GM12878 (cell line): ENCODE measurements around the gene LIN7A. TPM values are rescaled to one million over a fixed set of nuclear protein-coding genes. Genes with fewer than 3 reads are reported as not detected.

ENCODE experiments used
- ATAC-seq: fragments of 200-7000 bp; cut with Tn5 transposase; 3 replicates; pipeline ENCODE4 v1.9.1; 2020; ENCODE audit warnings: mild to moderate bottlenecking, moderate library complexity
- BruUV-seq: library from RNA; stranded (reverse); fragments of 400-500 nt; replicated peaks from 2 replicates; lab custom pipeline; 2021; lab: Mats Ljungman, UMichigan
- CTCF ChIA-PET: fragments of 300-600 bp; sonication (Branson Sonifier 250); formaldehyde crosslinking; extraction: SDS; loops from one replicate; lab custom pipeline; 2021; ENCODE audit warnings: inconsistent platforms; lab: Yijun Ruan, JAX
- POLR2A ChIA-PET: fragments of 350-600 bp; formaldehyde crosslinking; extraction: SDS; loops from one replicate; lab custom pipeline; 2021; ENCODE audit warnings: inconsistent platforms; lab: Charles Lee
- RAD21 ChIA-PET: fragments of 300-600 bp; sonication (Branson Sonifier 250); formaldehyde crosslinking; loops from one replicate; lab custom pipeline; 2023; ENCODE audit warnings: antibody characterized with exemption; ENCODE audit not compliant: unreplicated experiment; lab: Charles Lee
- SMC1A ChIA-PET: fragments of 300-600 bp; sonication (Branson Sonifier 250); formaldehyde crosslinking; loops from one replicate; lab custom pipeline; 2023; ENCODE audit not compliant: unreplicated experiment, uncharacterized antibody; lab: Charles Lee
- DNase-seq: peaks from one replicate; pipeline ENCODE4 v3.0.0-alpha.2; 2011; ENCODE audit warnings: low read depth, low spot score
- FAIRE-seq: peaks from 3 replicates; lab custom pipeline; 2011; peaks lifted over from hg19 to GRCh38; lab: Jason Lieb, UNC
- H2AFZ ChIP-seq: 2 replicates; pipeline ENCODE4 v1.6.0; 2011; ENCODE audit warnings: low read depth, low read length, control low read depth; ENCODE audit not compliant: control insufficient read depth
- H3K27ac ChIP-seq: 2 replicates; pipeline ENCODE4 v1.5.1; 2011; ENCODE audit warnings: control low read depth; ENCODE audit not compliant: control insufficient read depth, insufficient read depth
- H3K27me3 ChIP-seq, 2 experiments: replicated peaks in 1 of 2; 2 replicates each; pipeline versions ENCODE4 v1.6.0 to v1.6.1; 2011; ENCODE audit warnings: low read length in 1 of 2; ENCODE audit not compliant: control insufficient read depth in 2 of 2, insufficient read depth in 2 of 2
- H3K36me3 ChIP-seq, 2 experiments: 2 replicates each; pipeline ENCODE4 v1.5.1; 2011; ENCODE audit warnings: low read length in 1 of 2; ENCODE audit not compliant: control insufficient read depth in 2 of 2, insufficient read depth in 2 of 2
- H3K4me1 ChIP-seq: 2 replicates; pipeline ENCODE4 v1.6.1; 2011; ENCODE audit warnings: mild to moderate bottlenecking, low read length, moderate library complexity, mixed read lengths; ENCODE audit not compliant: control insufficient read depth, insufficient read depth
- H3K4me2 ChIP-seq: 2 replicates; pipeline ENCODE4 v1.6.0; 2011; ENCODE audit warnings: control low read depth; ENCODE audit not compliant: control insufficient read depth, insufficient read depth
- H3K4me3 ChIP-seq: fragments of 200-600 bp; sonication (generic); 2 replicates; pipeline ENCODE4 v1.5.1; 2016
- H3K79me2 ChIP-seq: 2 replicates; pipeline ENCODE4 v1.6.0; 2011; ENCODE audit warnings: low read length; ENCODE audit not compliant: control insufficient read depth, insufficient read depth
- H3K9ac ChIP-seq: 2 replicates; pipeline ENCODE4 v1.8.0; 2011; ENCODE audit warnings: low read length, control low read depth, mixed read lengths; ENCODE audit not compliant: control insufficient read depth, insufficient read depth
- H3K9me3 ChIP-seq: replicated peaks from 3 replicates; pipeline ENCODE4 v1.5.1; 2011; ENCODE audit warnings: mild to moderate bottlenecking, low read length; ENCODE audit not compliant: control insufficient read depth, insufficient read depth
- H4K20me1 ChIP-seq: 2 replicates; pipeline ENCODE4 v1.6.0; 2011; ENCODE audit not compliant: control insufficient read depth, insufficient read depth
- CREM ChIP-seq: IDR thresholded peaks from 2 replicates; pipeline ENCODE4 v1.6.1; 2014; ENCODE audit warnings: antibody characterized with exemption, low read depth
- IKZF1 ChIP-seq: fragments of 450-650 bp; conservative IDR thresholded peaks from 2 replicates; pipeline ENCODE4 v1.6.1; 2017; ENCODE audit warnings: antibody characterized with exemption, mild to moderate bottlenecking
- POLR2A ChIP-seq: IDR thresholded peaks from 2 replicates; pipeline ENCODE4 v1.6.1; 2011; ENCODE audit warnings: low read depth, mild to moderate bottlenecking, low read length
- RB1 ChIP-seq: fragments of 450-650 bp; formaldehyde crosslinking; IDR thresholded peaks from 2 replicates; pipeline ENCODE4 v1.6.1; 2017; ENCODE audit warnings: mild to moderate bottlenecking, borderline replicate concordance
- TBL1XR1 ChIP-seq: IDR thresholded peaks from 2 replicates; pipeline ENCODE4 v1.6.1; 2012; ENCODE audit warnings: low read depth, low read length, improper control_type of control experiment
- TCF12 ChIP-seq: IDR thresholded peaks from 2 replicates; pipeline ENCODE4 v1.6.1; 2011; ENCODE audit warnings: low read depth, mild to moderate bottlenecking, low read length
- ZNF622 ChIP-seq: fragments of 450-650 bp; IDR thresholded peaks from 2 replicates; pipeline ENCODE4 v1.6.1; 2017; ENCODE audit warnings: mild to moderate bottlenecking, inconsistent platforms
- WGBS: methylation state at CpG from one replicate; pipeline ENCODE4 v1.1.6; 2016; ENCODE audit warnings: low lambda C conversion rate; ENCODE audit not compliant: insufficient replicate concordance, insufficient coverage; ENCODE audit errors: missing lambda C conversion rate; 5-methylcytosine and 5-hydroxymethylcytosine counted together
- in situ Hi-C: fragments of 300-500 bp; cut with MboI; formaldehyde crosslinking; loops from 9 replicates; pipeline ENCODE4 v1.14.3; 2018; ENCODE audit warnings: mixed read lengths
- intact Hi-C: fragments of 100-400 bp; cut with micrococcal nuclease; formaldehyde crosslinking; loops from one replicate; pipeline ENCODE4 v1.14.2; 2022; ENCODE audit not compliant: unreplicated experiment
- polyA plus RNA-seq, 11 experiments: library from polyadenylated mRNA; depleted of rRNA in 4 of 11; unstranded in 6 of 11; stranded (reverse) in 5 of 11; fragments of >200 nt; fragmentation: Nextera tagmentation in 4 of 11; fragmentation: Illumina TruSeq in 1 of 11; extraction: Ambion mirVana in 4 of 11; extraction: Trizol in 1 of 11; gene quantifications; 1 replicate in 1 of 11; 2 replicates in 10 of 11; pipeline versions ENCODE4 v1.2.1 to v1.2.3, GENCODE V29; 2011 to 2016; ENCODE audit warnings: inconsistent platforms in 2 of 11, missing spikeins in 2 of 11, low read depth in 1 of 11
- total RNA-seq, 4 experiments: library from RNA; depleted of rRNA in 3 of 4; stranded (reverse); fragments of >200 nt in 3 of 4; fragmentation: Illumina TruSeq in 1 of 4; extraction: Trizol in 1 of 4; gene quantifications; 2 replicates each; pipeline versions ENCODE4 v1.2.1 to v1.2.3, GENCODE V29; 2013 to 2021
- TF ChIP-seq, protein P1 (sequence below): fragments of 450-650 bp; formaldehyde crosslinking; IDR thresholded peaks from 2 replicates; pipeline ENCODE4 v1.4.0; 2022; ENCODE audit warnings: mild to moderate bottlenecking, moderate library complexity
- TF ChIP-seq, protein P2 (sequence below): fragments of 150-350 bp; IDR thresholded peaks from 2 replicates; pipeline ENCODE4 v1.6.1; 2016; ENCODE audit warnings: low read depth, low read length
- TF ChIP-seq, protein P3 (sequence below): IDR thresholded peaks from 2 replicates; pipeline ENCODE4 v1.6.1; 2011; ENCODE audit warnings: low read depth, low read length, improper control_type of control experiment, borderline replicate concordance

LIN7A gene
- total and polyA plus RNA-seq, 10 of the 15 experiments (the other 5 are each of a cell fraction or from before 2014, with no cell fraction given): 0.04 to 0.93 (median 0.35) TPM; not detected in 1

DNA sequence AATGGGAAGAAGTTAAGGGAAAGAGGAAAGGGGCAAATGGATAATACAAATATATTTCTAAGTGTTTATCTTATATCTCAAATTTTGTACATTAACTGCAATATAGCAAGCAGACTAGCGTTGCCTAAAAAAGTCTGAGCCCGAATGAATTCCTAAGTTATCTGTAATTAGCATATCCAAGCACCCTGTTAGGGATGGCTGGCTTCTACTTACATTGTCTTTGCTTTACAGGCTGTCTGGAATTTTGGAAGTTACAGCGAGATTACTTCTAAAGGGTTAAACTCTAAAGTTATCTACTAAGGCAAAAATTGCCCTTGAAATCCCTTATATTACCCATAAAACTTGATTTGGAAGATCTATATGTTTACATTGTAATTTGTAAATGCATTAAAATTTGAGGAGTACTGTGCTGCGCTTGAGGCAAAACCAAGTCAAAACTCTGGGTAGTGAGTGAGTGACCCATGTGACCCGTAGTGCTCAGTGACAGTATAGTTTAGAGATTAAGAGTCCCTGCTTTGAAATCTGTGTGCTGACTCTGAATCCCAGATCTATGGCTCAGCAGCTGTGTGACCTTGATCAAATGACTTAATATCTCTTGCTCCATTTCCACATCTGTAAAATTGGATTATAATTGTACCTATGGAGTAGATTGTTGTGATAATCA is 17.3 kb upstream of the LIN7A start:
- RAD21 ChIA-PET: no interaction called here
- Histone ChIP-seq H2AFZ (no peak overlapping the region), H3K9me3 (no peaks in the 10 kb centered on the region), H4K20me1 (no peaks in the 10 kb centered on the region), H3K27ac (no peak overlapping the region), H3K4me1 (no peaks in the 10 kb centered on the region), H3K36me3 (no peaks in the 10 kb centered on the region), H3K9ac (no peak overlapping the region), H3K4me3 (no peak overlapping the region), H3K4me2 (no peak overlapping the region), H3K79me2 (no peaks in the 10 kb centered on the region), H3K27me3 (no peaks in the 10 kb centered on the region)
- FAIRE-seq (no peak), ATAC-seq (no peak), DNase-seq (no peak)
- intact Hi-C loops (no loop called here), in situ Hi-C loops (no loop called here)
- WGBS: 30% methylated on average over 5 of the region's 5 CpGs
- SMC1A ChIA-PET: interaction anchor here (1.0 kb wide), 1 partner anchor 48 kb away, joined by 3 read pairs; no protein-coding TSS in a partner anchor
- POLR2A ChIA-PET: no interaction called here
- BruUV-seq: no TSS peak
- TF ChIP-seq TBL1XR1: no peak
- no peak for TF ChIP-seq RB1
- TF ChIP-seq, protein P1, sequence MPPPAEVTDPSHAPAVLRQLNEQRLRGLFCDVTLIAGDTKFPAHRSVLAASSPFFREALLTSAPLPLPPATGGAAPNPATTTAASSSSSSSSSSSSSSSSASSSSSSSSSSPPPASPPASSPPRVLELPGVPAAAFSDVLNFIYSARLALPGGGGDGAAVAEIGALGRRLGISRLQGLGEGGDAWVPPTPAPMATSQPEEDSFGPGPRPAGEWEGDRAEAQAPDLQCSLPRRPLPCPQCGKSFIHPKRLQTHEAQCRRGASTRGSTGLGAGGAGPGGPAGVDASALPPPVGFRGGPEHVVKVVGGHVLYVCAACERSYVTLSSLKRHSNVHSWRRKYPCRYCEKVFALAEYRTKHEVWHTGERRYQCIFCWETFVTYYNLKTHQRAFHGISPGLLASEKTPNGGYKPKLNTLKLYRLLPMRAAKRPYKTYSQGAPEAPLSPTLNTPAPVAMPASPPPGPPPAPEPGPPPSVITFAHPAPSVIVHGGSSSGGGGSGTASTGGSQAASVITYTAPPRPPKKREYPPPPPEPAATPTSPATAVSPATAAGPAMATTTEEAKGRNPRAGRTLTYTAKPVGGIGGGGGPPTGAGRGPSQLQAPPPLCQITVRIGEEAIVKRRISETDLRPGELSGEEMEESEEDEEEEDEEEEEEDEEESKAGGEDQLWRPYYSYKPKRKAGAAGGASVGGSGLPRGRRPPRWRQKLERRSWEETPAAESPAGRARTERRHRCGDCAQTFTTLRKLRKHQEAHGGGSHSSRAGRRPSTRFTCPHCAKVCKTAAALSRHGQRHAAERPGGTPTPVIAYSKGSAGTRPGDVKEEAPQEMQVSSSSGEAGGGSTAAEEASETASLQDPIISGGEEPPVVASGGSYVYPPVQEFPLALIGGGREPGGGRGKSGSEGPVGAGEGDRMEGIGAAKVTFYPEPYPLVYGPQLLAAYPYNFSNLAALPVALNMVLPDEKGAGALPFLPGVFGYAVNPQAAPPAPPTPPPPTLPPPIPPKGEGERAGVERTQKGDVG (CRISPR knock-in tag): no peak
- TF ChIP-seq IKZF1: no peak
- TF ChIP-seq, protein P2, sequence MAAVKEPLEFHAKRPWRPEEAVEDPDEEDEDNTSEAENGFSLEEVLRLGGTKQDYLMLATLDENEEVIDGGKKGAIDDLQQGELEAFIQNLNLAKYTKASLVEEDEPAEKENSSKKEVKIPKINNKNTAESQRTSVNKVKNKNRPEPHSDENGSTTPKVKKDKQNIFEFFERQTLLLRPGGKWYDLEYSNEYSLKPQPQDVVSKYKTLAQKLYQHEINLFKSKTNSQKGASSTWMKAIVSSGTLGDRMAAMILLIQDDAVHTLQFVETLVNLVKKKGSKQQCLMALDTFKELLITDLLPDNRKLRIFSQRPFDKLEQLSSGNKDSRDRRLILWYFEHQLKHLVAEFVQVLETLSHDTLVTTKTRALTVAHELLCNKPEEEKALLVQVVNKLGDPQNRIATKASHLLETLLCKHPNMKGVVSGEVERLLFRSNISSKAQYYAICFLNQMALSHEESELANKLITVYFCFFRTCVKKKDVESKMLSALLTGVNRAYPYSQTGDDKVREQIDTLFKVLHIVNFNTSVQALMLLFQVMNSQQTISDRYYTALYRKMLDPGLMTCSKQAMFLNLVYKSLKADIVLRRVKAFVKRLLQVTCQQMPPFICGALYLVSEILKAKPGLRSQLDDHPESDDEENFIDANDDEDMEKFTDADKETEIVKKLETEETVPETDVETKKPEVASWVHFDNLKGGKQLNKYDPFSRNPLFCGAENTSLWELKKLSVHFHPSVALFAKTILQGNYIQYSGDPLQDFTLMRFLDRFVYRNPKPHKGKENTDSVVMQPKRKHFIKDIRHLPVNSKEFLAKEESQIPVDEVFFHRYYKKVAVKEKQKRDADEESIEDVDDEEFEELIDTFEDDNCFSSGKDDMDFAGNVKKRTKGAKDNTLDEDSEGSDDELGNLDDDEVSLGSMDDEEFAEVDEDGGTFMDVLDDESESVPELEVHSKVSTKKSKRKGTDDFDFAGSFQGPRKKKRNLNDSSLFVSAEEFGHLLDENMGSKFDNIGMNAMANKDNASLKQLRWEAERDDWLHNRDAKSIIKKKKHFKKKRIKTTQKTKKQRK: no peak
- no peak for TF ChIP-seq ZNF622
- TF ChIP-seq TCF12: no peak
- TF ChIP-seq, protein P3, sequence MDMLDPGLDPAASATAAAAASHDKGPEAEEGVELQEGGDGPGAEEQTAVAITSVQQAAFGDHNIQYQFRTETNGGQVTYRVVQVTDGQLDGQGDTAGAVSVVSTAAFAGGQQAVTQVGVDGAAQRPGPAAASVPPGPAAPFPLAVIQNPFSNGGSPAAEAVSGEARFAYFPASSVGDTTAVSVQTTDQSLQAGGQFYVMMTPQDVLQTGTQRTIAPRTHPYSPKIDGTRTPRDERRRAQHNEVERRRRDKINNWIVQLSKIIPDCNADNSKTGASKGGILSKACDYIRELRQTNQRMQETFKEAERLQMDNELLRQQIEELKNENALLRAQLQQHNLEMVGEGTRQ: no peak
- TF ChIP-seq POLR2A: no peak
- TF ChIP-seq CREM: no peak
- CTCF ChIA-PET: no interaction called here
